Urinary bladder (tissue), 4 donors: ENCODE measurements around the gene IGF1. TPM values are rescaled to one million over a fixed set of nuclear protein-coding genes. Genes with fewer than 3 reads are reported as not detected.

Source experiments
- DNase-seq: peaks from one replicate; pipeline ENCODE4 v3.0.0-alpha.2; 2015; ENCODE audit errors: extremely low spot score
- H3K27ac ChIP-seq: one replicate; pipeline ENCODE4 v1.5.1; 2013; ENCODE audit warnings: low read depth, mild to moderate bottlenecking, moderate library complexity
- H3K36me3 ChIP-seq: one replicate; pipeline ENCODE4 v1.6.1; 2013; ENCODE audit warnings: mild to moderate bottlenecking, moderate library complexity; ENCODE audit not compliant: insufficient read depth
- H3K4me1 ChIP-seq: one replicate; pipeline ENCODE4 v1.6.1; 2013; ENCODE audit warnings: mild to moderate bottlenecking, moderate library complexity; ENCODE audit not compliant: insufficient read depth
- H3K4me3 ChIP-seq: one replicate; pipeline ENCODE4 v1.5.1; 2013; ENCODE audit warnings: low read depth, low read length
- WGBS: extraction: QIAGEN DNeasy Blood & Tissue Kit; methylation state at CpG from one replicate; pipeline ENCODE4 v1.1.7; 2013; 5-methylcytosine and 5-hydroxymethylcytosine counted together
- polyA plus RNA-seq: library from polyadenylated mRNA; stranded (reverse); fragments of 200-250 nt; gene quantifications from one replicate; pipeline ENCODE4 v1.2.3, GENCODE V29; 2013
- total RNA-seq: library from RNA; depleted of rRNA; stranded (reverse); fragments of >200 nt; gene quantifications from one replicate; pipeline ENCODE4 v1.2.3, GENCODE V29; 2014
- donor health status: healthy with polysubstance abuse.
- donor health status: healthy.

IGF1 gene
- total and polyA plus RNA-seq, 2 donors, result 20.3 to 71.1 TPM

DNA sequence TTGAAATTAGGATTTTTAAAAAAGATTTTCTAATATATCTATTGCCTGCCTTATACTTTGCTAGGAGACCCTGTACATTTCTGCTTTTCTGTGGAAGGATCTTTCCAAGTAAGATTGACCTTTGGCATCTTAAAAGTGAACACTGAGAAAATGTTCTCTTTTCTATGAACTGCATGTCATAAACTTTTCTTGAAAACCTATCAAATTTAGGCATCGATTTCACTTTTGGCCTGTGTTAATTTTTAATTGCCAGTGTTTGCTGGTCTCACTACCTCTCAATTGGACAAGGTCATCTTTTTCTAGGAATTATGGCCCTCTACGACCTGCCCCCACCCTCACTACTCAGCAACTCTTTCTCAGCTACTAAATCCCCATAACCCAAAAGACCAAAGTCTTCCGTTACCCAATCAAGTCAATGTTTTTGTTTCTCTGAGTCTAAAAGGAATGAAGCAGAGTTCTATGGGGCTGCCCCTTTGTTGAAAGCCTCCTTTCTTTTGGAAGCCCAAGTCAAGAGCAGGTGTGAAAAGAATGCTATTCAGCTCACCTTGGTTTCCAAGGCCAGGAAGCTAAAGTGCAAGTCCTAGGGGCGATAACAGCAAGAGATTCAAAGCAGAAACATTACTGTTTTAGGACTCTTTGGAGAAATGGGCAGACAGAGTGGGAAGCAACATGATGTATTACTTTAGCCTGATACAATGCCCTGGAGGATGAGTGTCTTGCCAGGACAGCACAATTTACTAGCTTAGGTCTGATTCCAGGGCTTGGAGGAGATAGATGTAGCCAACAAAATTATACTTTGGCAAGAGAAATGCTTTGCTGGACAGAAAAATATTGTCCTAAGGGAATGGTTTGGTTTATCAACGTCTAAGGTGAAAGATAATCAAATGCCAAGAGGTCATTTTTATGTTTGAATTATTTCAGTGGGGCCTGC is 55.0 kb downstream of the IGF1 start:
- DNase-seq, result no peak
- H3K4me1 ChIP-seq, result no peaks in the 10 kb centered on the region
- WGBS, result 59% methylated on average over 5 of the region's 5 CpGs
- H3K27ac ChIP-seq, result no peak overlapping the region
- H3K36me3 ChIP-seq, result no peaks in the 10 kb centered on the region
- no peak overlapping the region for H3K4me3 ChIP-seq

GRCh38 chr12:102423462-102423861 is 56.9 kb downstream of the IGF1 start:
- Histone ChIP-seq H3K4me1 (no peaks in the 10 kb centered on the region), H3K36me3 (no peaks in the 10 kb centered on the region), H3K27ac (no peak overlapping the region), H3K4me3 (no peak overlapping the region)
- WGBS, result 83% methylated on average over 3 of the region's 3 CpGs
- no peak for DNase-seq

DNA sequence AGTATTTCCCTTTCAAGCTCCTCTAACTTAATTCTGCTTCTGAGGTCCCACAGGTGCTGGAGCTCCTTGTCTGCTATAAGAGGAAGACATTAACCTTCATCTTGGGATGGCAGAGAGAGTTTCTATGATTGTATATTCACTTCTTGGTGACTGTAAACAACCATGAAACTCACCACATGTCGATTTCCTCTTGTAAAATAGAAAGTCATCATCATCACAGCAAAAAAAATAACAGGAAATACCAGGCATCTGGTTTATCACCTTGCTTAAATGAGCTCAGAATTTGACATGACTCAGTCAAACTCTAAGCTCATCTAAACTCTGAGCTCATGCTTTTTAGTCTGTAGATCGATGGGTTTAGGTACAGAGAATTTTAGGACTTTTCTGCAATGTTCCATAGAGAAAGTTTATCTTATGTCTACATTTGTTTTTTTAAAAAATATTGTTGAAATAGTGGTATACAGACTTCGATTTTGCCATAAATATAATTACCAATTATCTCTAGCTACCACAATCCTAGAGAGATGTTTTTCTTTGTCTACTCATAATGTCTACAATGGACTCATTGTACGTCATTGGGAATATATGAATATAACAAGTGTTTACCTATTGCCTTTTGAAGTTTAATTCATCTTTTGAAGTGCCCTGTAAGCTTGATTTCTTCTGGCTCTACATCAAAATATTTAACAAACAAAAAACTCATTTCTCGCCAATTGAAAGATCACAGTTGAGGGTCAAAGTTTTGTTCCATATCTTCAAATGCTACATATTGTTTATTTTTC is 58.4 kb downstream of the IGF1 start:
- DNase-seq, result no peak
- Histone ChIP-seq H3K36me3 (no peaks in the 10 kb centered on the region), H3K27ac (no peak overlapping the region), H3K4me3 (no peak overlapping the region), H3K4me1 (no peaks in the 10 kb centered on the region)
- WGBS, result 79% methylated on average over 5 of the region's 5 CpGs

GRCh38 chr12:102419094-102419764 is 61.1 kb downstream of the IGF1 start:
- Histone ChIP-seq H3K27ac (no peak overlapping the region), H3K4me3 (no peak overlapping the region), H3K36me3 (no peaks in the 10 kb centered on the region), H3K4me1 (no peaks in the 10 kb centered on the region)
- 93% methylated on average over 11 of the region's 11 CpGs for WGBS
- DNase-seq, result no peak

- H3K27ac ChIP-seq, result no peak overlapping the region
- DNase-seq, result no peak
- no peaks in the 10 kb centered on the region for H3K36me3 ChIP-seq
- H3K4me3 ChIP-seq, result no peak overlapping the region
- WGBS, result 98% methylated on average over 2 of the region's 2 CpGs
- no peaks in the 10 kb centered on the region for H3K4me1 ChIP-seq
Measured at GRCh38 chr12:102417055-102417454, 63.3 kb downstream of the IGF1 start.

DNA sequence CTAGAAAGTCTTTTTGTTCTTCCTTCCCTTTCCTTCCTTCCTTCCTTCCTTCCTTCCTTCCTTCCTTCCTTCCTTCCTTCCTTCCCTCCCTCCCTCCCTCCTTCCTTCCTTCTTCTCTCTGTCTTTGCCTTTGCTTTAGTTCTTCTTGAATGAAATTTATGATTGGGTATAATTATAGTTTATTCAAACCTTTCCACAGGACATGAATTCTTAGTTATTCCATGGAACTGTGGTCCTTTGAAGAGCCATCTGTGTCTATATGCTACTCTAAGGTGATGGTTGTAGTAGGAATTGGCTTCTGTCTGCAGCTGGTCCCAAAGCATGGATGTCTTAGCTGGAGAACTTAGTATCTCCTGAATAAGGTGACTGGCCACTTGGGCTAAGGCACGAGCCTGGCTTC is 64.8 kb downstream of the IGF1 start:
- 87% methylated on average over 1 of the region's 1 CpG for WGBS

GRCh38 chr12:102413396-102413795 is 67.0 kb downstream of the IGF1 start:
- H3K36me3 ChIP-seq, result no peaks in the 10 kb centered on the region
- no peak overlapping the region for H3K27ac ChIP-seq
- WGBS, result 84% methylated on average over 5 of the region's 5 CpGs
- DNase-seq, result no peak
- no peaks in the 10 kb centered on the region for H3K4me1 ChIP-seq
- no peak overlapping the region for H3K4me3 ChIP-seq

More for the DNA sequence above, 64.8 kb downstream of the IGF1 start:
- H3K27ac ChIP-seq, result no peak overlapping the region
- H3K4me1 ChIP-seq, result no peaks in the 10 kb centered on the region
- no peak overlapping the region for H3K4me3 ChIP-seq
- no peaks in the 10 kb centered on the region for H3K36me3 ChIP-seq
- no peak for DNase-seq

GRCh38 chr12:102410511-102410910 is 69.9 kb downstream of the IGF1 start:
- Histone ChIP-seq H3K27ac (no peak overlapping the region), H3K36me3 (no peaks in the 10 kb centered on the region), H3K4me3 (no peak overlapping the region), H3K4me1 (no peaks in the 10 kb centered on the region)
- no peak for DNase-seq

- Histone ChIP-seq H3K4me3 (no peak overlapping the region), H3K4me1 (no peaks in the 10 kb centered on the region), H3K36me3 (no peaks in the 10 kb centered on the region), H3K27ac (no peak overlapping the region)
- 70% methylated on average over 4 of the region's 4 CpGs for WGBS
- no peak for DNase-seq
Measured at GRCh38 chr12:102408487-102409297, 71.7 kb downstream of the IGF1 start.

GRCh38 chr12:102407776-102408486 is 72.4 kb downstream of the IGF1 start:
- Histone ChIP-seq H3K4me3 (no peak overlapping the region), H3K4me1 (no peaks in the 10 kb centered on the region), H3K36me3 (no peaks in the 10 kb centered on the region), H3K27ac (no peak overlapping the region)
- DNase-seq, result no peak
- WGBS, result 71% methylated on average over 3 of the region's 3 CpGs

DNA sequence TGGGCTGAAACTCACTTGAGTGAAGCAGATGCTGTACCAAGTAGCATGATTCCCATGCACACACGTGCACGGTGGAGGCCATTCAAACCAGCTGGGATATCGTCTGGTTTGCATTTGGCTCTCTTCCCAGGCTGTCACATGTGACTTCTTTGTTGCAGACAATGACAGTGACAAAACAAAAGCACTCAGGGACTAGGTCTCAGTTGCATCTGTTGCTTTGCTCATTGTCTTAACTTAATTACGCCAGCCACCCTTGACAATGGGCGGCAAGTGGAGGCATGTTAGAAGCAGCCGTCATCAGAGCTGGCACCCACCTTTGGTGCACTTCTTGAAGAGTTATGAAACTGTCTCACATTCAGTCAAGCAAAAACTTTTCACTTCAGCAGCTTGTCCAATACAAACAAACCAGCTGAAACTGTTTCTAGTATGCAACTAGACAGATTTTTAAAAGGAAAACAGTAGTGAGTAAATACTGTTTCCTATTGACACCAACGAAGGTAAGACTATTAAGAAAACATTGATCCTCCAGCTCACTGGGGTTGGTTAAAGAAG is 74.3 kb downstream of the IGF1 start:
- no peak overlapping the region for H3K27ac ChIP-seq
- H3K36me3 ChIP-seq, result no peaks in the 10 kb centered on the region
- no peaks in the 10 kb centered on the region for H3K4me1 ChIP-seq
- WGBS, result 42% methylated on average over 7 of the region's 7 CpGs
- H3K4me3 ChIP-seq, result no peak overlapping the region
- DNase-seq, result no peak

- 90% methylated on average over 2 of the region's 2 CpGs for WGBS
Measured at GRCh38 chr12:102401087-102401486, 79.3 kb downstream of the IGF1 start.

More at GRCh38 chr12:102401087-102401486, 79.3 kb downstream of the IGF1 start:
- Histone ChIP-seq H3K4me3 (no peak overlapping the region), H3K4me1 (no peaks in the 10 kb centered on the region), H3K27ac (no peak overlapping the region), H3K36me3 (no peaks in the 10 kb centered on the region)
- DNase-seq, result no peak
